Stimulated activated CD8-positive, alpha-beta memory T cell treated with anti-CD3 and anti-CD28 coated beads, Interleukin-4, amount 100 ng/mL, for 1 hour (primary cell): ENCODE measurements around the gene TNS2.
A peak's percentile ranks its signal among the peaks of the same experiment; 100 is the strongest.
"Not testable (repeated sequence)": the region's sequence is repeated elsewhere in the genome, so short reads cannot be mapped to it uniquely, and the experiment has no call there.

Experiments
- DNase-seq, 2 donors: peaks; one replicate each; pipeline ENCODE4 v3.0.0-alpha.2; 2020; ENCODE audit warnings: low read depth in 2 of 2, low spot score in 1 of 2

TNS2 gene

DNA sequence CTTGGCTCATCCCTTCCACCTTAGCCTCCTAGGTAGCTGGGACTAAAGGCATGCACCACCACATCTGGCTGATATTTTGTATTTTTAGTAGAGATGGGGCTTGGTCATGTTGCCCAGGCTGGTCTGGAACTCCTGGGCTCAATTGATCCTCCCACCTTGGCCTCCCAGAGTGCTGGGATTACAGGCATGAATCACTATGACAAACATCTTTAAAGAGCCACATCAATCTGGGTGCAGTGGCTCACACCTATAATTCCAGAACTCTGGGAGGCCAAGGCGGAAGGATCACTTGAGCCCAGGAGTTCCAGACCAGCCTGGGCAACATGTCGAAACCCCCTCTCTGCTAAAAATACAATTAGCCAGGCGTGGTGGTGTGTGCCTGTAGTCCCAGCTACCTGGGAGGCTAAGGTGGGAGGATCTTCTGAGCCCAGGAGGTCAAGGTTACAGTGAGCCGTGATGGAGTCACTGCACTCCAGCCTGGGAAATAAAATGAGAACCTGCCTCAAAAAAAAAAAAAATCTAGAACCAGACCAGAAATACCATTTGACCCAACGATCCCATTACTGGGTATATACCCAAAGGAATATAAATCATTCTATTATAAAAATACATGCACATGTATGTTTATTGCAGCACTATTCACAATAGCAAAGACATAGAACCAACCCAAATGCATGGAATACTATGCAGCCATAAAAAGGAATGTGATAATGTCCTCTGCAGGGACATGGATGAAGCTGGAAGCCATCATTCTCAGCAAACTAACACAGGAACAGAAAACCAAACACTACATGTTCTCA is 45.1 kb downstream of the TNS2 start:
- DNase-seq, result not testable (repeated sequence)

DNA sequence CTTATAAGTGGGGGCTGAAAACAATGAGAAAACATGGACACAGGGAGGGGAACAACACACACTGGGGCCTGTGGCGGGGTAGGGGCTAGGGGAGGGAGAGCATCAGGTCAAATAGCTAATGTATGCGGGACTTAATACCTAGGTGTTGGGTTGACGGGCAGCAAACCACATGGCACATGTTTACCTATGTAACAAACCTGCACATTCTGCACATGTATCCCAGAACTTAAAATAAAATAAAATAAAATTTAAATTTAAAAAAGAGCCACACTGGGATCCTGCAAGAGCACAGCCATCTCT is 45.7 kb downstream of the TNS2 start:
- DNase-seq, result not testable (repeated sequence)

DNA sequence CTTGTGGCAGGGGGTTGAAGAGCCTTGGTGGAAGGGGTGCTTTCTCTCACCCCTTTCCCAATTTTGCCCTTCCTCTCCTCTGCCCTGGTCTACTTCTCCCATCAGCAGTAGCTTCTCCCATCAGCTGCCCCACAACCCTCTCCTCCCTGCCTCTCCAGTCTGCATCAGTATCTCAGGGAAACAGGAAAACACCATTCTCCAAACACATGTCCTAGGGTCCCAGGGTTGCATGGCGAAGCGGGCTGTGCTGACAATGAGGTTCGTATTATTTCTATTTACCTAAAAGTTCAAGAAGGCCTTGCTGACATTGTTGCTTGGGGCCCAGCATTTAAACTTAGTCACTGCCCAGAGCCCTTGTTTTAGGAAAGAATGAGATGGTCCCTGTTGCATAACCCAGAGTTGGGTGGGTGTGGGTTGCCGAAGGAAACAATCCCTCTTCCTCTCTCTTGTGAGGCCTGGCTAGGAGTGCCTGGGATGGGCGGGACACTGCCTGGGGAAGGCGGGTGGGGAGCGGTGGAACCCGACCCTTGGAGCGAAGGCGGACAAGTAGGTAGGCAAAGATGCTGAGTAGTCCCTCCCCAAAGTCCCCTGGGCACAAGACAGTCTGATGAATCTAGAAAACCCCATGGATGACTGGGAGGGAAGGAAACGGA is 46.4 kb downstream of the TNS2 start:
- DNase-seq, result no peak

DNA sequence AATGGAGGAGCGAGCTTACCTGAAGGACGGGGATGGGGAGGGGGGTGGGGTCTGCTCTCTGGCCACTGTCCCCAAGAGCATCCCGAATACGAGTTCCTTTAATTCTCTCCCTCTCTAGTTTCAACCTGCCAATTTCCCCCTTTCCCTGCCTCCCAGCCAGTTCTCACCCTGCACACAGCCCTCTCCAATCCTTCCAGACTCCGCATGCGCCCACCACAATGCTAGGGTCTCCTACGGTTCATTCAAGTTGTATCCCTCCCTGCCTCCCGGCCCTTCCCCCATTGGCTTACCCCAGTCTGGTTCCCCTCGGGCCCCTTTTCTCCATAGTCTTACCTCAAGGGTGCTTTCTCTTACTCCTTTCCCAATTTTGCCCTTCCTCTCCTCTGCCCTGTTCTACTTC is 46.9 kb downstream of the TNS2 start:
- no peak for DNase-seq

DNA sequence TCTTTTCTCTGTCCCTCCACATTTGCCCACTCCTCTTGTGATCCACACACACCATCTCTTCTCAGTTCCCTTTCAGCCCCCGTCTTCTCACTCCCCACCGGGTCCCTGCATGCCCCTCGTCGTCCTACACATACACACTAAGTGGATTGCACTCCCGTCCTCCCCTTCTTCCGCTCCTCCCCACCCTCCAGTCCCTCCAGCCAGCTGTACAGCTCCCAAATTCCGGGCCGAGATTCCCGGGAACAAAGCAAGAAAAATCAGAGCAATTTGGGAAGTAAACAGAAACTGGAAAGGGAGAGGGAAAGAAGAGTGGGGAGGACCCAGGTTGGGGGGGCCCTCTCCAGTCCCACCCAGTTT is 47.3 kb downstream of the TNS2 start:
- DNase-seq, result no peak

DNA sequence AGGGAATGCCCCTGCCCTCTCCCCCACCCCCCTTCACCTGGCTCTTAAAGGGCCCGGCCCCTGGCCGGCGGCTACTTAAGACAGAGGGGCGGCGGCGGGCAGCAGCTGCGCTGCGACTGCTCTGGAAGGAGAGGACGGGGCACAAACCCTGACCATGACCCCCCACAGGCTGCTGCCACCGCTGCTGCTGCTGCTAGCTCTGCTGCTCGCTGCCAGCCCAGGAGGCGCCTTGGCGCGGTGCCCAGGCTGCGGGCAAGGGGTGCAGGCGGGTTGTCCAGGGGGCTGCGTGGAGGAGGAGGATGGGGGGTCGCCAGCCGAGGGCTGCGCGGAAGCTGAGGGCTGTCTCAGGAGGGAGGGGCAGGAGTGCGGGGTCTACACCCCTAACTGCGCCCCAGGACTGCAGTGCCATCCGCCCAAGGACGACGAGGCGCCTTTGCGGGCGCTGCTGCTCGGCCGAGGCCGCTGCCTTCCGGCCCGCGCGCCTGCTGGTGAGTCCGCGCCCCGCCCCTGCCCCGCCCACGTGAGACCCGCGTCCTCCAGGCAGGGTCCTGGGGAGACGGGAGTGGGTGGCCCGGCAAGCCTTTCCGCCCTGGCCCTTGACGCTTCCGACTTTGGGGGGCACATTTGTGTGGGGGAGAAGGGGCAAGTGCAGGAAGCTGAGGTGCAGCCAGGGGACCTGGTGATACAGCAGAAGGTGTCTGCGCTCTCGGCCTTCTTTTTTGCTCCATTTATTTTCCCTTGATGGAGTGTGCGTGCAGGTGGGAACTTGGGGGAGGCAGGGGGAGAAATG is 47.9 kb downstream of the TNS2 start, which contains the start of gene IGFBP6:
Gene IGFBP6 (plus strand): TSS at position 104 of the 790 bp plus-strand sequence. CDS start 51 bp downstream, at position 155.
- peak in 1 of 2 donors; percentile 25 for DNase-seq

DNA sequence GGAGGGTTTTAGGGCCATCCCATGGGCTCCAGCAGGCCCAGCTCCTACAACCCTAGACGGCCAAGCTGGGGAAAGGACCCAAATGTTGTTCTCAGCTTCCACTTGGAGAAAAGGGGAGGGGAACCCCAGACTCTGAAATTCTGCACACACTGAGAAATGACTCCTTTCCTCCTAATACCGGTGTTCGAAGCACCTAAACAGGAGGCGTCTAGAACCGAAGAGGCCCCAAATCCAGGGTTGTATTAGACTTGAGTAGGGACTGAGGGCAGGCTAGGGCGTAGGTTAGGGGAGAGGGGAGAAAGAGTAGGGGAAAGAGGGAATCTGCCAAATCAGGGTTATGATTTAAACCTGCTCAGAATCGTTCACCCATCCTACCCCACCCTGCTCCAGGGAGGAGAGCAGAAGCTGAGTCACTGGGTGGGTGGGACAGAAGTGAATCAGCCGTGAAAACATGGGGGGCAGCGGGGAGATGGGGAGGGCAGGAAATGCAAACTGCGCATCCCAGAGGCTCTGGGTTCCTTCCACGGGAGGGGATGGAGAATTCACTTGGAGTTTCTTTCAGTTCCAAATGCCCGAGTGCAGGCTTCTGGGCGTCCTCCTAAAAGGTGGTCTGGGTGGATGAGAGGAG is 48.6 kb downstream of the TNS2 start:
- no peak for DNase-seq

DNA sequence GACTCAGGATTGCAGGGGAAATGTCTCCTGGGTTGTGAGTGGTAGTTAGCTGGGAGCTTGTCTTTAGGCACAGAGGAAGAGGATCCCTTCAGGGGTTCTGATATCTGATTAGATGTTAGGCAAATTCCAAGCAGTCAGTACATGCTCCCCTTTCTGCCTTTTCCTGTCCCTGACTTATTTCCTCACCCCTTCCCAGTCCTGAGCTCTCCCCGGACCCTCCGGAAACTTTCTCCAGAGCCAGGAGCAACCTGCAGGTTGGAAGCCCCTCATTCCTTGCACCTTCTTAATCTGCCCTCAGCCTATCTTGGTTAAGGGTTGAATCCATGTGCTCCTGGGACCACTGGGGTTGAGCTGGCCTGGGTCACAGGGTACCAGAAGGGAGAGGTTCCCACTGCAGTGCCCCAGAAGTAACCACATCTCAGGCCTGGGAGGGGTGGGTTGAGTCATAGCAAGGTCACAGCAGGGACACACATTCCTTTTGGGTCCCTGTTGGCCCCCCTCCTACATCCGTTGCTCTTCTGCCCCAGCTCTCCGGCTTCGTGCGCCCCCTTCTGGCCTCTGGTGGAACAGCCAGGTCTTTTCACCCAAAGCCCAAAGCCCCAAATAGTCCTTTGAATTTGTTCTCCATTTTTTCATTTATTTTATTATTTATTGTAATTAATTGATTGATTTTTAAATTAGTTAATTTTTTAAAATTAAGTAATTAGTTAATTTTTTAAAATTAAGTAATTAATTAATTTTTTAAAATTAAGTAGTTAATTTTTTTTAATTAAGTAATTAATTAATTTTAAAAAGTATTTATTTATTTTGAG is 49.4 kb downstream of the TNS2 start:
- peak; percentile 83 to 90 for DNase-seq

DNA sequence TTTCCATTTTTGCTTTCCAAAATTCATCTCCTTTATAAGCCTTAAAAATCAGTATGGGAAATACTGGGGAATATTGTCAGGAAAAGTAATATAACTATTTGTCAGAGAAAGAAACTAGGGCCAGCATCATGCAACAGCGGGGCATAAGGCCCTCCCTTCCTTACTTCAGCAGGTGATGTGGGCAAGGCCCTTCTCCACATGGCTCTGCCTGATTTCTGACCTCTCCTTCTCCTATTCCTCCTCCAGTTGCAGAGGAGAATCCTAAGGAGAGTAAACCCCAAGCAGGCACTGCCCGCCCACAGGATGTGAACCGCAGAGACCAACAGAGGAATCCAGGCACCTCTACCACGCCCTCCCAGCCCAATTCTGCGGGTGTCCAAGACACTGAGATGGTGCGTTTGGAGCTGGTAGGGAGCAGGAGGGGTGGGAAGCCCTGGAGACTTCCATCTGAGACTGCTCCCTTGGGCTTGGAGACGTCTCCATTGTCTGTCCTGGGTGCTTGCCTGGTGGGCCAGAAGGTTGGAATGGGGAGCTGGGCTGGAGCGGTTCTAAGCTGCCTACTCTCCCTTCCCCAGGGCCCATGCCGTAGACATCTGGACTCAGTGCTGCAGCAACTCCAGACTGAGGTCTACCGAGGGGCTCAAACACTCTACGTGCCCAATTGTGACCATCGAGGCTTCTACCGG is 50.7 kb downstream of the TNS2 start:
- no peak for DNase-seq

DNA sequence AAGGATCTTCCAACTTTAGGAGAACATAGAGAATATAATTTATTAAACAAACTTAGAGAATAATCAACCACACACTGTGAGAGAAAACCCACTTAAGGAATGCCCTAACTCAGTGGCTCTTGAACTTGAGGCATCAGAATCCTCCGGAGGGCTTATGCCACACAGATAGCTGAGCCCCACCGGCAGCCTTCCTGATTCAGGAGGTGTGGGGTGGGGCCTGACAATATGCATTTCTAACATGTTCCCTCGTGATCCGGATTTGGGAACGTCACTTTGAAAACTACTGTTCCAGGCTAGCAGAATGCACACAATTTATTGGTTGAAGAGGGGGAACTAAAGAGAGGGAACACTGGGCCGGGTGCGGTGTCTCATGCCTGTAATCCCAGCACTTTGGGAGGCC is 51.4 kb downstream of the TNS2 start:
- no peak for DNase-seq

DNA sequence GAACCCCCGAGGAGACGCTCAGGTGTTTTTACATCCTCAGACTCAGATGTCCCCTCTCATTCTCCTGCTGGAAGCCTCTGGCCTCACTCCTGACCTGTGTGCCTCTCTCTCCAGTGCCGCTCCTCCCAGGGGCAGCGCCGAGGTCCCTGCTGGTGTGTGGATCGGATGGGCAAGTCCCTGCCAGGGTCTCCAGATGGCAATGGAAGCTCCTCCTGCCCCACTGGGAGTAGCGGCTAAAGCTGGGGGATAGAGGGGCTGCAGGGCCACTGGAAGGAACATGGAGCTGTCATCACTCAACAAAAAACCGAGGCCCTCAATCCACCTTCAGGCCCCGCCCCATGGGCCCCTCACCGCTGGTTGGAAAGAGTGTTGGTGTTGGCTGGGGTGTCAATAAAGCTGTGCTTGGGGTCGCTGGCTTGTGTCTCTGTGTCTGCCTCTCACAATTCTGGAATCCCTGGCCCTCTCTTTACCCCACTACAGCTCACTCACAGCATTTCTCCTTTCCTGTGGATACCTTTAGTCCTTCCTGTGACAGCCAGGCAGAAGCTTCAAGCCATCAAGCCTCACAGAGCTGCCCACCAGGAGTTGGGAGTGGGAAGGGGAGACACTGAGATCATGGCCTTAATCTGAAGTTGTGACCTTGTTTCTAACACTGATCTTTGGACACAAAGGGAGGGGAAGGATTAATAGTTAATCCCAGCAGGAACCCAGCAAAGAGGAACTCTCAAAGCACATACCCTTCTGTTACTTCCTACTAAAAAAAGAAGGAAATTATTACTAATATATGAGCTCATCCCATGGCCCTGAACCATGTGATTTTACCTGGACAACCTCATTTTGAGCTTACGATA is 52.3 kb downstream of the TNS2 start:
- no peak for DNase-seq

DNA sequence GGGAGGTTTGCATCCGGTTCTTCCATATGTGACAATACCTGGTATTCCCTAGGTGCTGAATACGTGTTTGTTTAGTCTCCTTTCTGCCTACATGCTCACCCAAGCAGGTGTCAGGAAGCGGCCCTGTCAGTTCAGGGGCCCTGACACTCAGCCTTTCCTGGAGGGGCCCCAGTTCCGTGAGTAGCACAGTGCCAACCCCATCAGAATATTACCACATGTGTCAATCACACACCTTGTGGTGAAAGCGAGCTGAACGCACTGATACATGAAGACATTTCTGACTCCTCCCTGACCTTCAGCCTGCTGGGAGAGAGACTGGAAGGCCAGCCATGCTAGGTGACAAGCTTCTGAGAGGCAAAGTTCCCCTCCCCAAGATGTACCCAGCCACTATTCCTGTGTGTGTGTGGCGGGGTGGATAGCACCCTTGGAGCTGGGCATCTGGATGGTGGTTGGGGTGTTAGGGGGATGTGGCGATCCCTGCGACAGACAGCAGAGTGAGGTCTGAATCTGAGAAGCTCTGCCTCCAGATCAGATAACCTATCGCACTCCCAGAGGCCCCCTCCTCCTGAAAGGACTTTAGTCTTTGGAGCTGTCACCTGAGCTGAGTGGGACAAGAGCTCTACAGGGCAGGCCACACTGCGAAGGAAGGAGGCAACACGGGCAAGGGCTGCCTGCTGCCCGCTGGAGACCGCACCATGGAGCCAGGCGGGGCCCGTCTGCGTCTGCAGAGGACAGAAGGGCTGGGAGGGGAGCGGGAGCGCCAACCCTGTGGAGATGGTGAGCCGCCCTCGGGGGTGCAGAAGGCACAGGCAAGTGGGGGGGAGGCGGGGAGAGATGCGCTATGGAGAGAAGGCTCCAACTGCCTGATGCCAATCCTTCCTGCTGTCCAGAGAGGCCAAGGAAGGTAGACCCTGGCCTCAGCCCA is 53.3 kb downstream of the TNS2 start, which contains the start of gene SOAT2:
Gene SOAT2 (plus strand): TSS at position 604 of the 925 bp plus-strand sequence. CDS start 92 bp downstream, at position 696.
- DNase-seq, result peak in 1 of 2 donors; percentile 33

DNA sequence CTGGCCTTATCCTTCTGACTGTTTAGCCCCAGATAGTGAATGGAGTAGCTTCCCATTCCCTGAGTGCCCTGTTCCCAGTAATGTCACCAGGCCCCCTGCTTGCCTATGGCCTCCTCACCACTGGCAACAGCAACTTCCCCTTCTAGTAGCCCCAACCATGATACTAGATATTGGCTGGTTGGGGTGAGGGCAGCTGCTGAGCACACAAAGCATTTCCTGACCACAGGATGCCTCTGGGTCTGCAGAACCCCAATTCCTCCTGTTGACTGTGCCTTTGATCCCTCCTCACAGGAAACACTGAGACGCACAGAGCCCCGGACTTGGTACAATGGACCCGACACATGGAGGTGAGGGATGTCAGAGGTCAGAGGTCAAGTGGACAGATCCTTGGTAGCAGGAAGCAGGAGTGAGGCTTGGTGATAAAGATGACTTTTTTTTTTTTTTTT is 54.0 kb downstream of the TNS2 start:
- no peak for DNase-seq

DNA sequence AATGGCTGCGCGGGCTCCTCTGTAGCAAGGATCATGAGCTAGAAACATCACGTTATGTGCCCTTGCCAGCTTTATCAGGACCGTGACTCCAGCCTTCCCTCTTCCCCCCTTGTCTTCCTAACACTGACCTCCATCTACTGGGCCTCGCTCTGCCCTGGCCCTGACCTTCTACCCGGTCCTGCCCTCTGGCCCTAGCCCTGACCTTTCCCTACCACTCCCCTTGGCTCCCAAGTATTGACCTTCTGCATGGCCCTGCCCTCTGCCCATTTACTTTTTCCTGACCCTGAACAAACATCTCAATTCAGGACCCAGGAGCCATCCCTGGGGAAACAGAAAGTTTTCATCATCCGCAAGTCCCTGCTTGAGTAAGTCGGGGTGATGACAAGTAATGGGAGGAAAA is 55.4 kb downstream of the TNS2 start:
- no peak for DNase-seq

DNA sequence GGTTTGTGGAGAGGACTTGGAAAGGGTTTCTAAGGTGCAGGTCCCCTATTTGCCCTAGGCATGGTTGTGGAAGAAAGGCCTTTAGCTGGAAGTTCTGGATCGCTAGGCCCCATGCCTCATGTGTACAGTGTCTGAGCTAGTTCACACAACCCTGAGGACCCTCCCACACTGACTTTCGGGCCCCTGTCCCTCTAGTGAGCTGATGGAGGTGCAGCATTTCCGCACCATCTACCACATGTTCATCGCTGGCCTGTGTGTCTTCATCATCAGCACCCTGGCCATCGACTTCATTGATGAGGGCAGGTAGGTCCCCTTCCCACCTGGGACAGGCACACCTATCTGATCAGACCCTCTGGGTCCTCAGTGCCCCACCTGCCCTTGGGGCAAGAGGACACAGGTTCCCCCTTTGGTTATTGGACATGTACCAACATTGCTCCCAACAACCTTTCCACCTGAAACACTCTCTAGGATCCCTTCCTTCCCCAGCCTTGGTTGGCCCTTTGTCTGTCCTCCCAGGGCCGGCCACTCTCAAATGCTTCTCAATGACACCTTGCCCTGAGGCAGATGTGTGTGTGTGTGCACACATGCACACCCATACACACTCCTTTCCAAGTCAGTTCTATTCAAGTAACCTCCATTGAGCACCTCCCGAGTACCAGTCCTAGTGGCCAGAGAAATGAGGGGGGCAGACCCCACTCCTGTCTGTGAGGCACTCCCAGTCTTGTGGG is 56.0 kb downstream of the TNS2 start:
- no peak for DNase-seq

DNA sequence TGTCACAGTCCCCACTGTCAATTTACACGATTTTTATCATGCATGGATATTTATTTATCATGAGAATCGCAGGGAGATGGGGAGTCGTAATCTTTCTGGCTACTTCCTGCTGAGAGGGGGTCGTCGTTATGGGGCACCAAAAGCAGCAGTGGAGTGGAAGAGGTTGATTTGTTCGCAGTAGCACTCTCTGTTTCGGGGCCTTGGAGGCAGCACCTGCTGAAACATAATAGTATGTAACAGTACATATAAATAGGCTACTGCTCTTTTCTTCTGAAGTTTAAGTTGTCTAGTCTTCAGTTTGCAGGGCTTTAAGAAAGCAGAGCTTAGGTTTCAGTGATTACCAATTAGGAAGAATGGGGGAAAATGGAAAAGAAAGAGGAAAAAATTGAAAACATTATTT is 57.3 kb downstream of the TNS2 start:
- DNase-seq, result no peak

DNA sequence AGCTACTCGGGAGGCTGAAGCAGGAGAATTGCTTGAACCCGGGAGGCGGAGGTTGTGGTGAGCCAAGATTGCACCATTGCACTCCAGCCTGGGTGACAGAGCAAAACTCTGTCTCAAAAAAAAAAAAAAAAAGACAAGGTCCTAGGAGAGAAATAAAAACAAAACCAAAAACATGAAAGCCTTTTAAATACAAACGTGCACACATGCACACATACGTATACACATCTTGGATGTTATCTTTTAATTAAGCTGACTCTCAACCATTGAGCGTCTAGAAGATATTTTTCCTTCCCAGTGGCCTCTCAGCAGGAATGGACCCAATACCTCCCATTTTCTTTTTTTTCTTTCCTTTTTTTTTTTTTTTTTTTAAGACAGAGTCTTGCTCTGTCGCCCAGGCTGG is 62.6 kb downstream of the TNS2 start:
- not testable (repeated sequence) for DNase-seq
